Measurements from ENCODE around the gene SREBF2.
"Not testable (repeated sequence)": the region's sequence is repeated elsewhere in the genome, so short reads cannot be mapped to it uniquely, and the experiment has no call there.

SREBF2 gene

DNA sequence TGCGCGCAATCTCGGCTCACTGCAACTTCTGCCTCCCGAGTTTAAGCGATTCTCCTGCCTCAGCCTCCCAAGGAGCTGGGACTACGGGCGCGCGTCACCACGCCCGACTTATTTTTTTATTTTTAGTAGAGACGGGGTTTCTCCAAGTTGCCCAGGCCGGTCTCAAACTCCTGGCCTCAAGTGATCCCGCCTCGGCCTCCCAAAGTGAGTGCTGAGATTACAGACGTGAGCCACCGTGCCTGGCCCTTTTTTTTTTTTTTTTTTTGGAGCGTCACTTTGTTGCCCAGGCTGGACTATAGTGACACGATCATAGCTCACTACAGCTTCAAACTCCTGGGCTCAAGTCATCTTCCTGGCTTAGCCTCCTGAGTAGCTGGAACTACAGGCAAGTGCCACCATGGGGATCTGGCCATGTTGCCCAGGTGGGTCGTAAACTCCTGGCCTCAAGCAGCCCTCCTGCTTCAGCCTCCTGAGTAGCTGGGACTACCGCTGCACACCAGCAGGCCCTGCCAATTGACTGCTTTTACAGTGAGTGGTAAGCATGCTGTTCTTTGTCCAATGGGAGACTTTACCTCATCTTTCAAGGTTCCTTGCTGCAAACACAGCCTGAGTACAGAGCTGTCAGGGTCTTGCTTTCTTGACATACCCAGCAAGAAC lies 114.6 kb downstream of the SREBF2 start:
- DNase-seq (ENCODE audit: low read depth), result no peak

DNA sequence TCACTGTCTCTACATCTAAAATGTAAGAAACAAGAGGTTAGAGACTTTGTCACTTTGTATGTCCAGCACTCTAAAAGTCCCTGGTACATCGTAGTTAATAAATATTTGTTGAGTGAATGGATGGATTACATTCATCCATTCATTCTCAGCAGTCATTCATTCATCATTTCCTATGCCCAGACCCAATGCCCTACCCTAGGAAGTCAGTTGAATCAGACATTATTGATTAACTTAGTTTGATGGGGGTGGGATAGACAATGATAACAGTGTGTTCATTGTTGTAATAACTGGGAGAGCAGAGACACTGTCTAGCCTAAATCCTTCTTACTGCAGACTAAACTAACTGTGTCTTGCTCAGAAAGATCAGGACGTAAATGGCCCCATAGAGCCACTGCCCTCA lies 115.2 kb downstream of the SREBF2 start:
- no peak for DNase-seq (ENCODE audit: low read depth)

DNA sequence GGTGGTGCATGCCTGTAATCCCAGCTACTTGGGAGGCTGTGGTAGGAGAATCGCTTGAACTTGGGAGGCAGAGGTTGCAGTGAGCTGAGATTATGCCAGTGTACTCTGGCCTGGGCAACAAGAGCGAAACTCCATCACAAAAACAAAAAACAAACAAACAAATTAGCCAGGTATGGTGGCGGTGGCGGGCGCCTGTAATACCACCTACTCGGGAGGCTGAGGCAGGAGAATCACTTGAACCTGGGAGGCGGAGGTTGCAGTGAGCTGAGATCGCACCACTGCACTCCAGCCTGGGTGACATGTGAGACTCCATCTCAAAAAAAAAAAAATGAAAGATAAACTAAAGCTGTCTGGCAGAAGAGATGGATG lies 116.0 kb downstream of the SREBF2 start:
- DNase-seq (ENCODE audit: low read depth), result not testable (repeated sequence)

DNA sequence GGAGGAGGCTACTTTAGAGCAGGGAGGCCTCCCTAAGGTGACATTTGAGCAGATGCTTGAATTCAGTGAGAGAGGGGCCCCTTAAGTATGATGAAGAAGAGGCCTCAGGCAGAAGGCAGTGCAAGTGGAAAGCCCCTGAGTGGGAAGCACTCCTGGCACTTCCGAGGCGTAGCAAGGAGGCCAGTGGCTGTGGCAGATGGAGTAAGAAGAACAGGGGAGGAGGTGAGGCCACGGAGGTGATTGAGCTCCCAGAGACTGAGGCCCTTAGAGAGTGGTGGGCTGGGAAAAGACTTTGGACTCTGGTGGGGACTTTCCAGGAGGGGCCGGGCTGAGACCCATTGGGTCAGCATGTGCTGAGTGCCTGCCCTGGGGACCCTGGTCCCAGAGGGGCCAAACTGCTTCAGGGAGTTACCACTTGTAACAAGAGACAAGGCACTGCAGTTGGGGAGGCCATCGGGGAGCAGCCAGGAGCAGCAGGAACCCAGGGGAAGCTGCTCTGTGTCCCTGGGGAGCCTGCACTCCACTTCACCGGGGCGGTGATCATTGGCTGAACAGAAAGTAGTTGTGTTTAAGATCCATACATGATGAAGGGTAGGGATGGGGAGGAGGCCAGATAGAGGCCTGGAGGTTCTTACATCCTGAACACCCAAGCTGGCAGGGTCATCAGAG lies 116.5 kb downstream of the SREBF2 start:
- no peak for DNase-seq (ENCODE audit: low read depth)

DNA sequence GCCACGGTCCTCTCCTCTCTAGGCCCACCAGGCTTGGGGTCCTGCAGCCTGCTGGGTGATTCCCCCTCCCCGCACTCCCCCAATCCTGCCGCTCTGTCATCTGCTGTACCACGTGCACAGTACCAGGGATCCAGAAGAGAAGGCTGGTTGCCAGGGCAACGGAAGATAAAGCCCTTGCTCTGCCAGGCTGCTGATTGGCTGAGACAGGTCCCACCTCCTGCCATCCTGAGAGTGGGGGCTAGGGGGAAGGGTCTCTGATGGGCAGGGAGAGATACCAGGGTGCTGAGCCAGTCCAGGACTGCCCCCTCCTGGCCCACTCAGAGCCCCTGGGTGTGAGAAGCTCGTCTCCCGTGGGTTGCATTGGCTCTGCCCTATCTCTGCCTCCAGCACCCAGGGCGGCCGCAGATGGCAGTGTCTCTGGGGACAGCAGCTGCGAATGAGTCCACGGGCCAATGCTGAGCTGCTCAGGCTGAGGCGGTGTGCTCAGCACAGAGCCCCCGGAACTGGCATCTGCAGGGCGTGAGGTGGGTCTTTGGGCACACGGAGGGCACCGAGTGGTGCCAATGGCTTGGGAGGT lies 119.1 kb downstream of the SREBF2 start, which contains the start of gene SMIM45:
Gene SMIM45 (plus strand): TSS at position 253 of the 577 bp plus-strand sequence.
- DNase-seq (ENCODE audit: low read depth), result no peak

DNA sequence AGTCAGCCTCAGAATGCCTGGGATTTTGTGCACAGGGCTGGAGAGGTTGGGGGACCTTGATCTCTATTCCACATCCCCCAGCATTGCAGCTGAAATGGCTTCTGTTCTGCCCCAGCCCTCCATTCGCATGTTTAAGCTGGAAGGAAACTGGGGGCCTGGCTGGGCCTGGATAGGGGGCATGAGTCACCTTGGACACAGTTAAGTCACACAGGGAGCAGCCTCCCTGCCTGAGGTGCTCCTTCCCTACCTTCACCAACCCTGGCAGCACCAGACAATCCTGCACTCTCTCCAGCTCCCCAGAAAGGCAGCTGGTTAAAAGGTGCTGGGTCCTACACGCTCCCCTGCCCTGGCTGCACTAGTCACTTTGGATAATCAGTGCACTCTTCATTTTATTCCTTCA lies 119.8 kb downstream of the SREBF2 start:
- DNase-seq (ENCODE audit: low read depth), result no peak
